Amniotic epithelial cell (primary cell): ENCODE measurements around the gene FKBP1A.

Experiments
- DNase-seq: peaks from one replicate; pipeline ENCODE4 v3.0.0-alpha.2; 2010; ENCODE audit warnings: low read depth

FKBP1A gene

GRCh38 chr20:1383623-1384404, 9.0 kb downstream of the FKBP1A start:
- no peak for DNase-seq

- DNase-seq = no peak
Measured at GRCh38 chr20:1382670-1383069, 10.2 kb downstream of the FKBP1A start.

GRCh38 chr20:1381753-1382591, 10.9 kb downstream of the FKBP1A start:
- DNase-seq = no peak

GRCh38 chr20:1378735-1379125, 14.1 kb downstream of the FKBP1A start:
- DNase-seq = no peak

- DNase-seq = peak; percentile 74
Measured at GRCh38 chr20:1377984-1378734, 14.7 kb downstream of the FKBP1A start.

GRCh38 chr20:1377341-1377871, 15.4 kb downstream of the FKBP1A start:
- DNase-seq = no peak

GRCh38 chr20:1376408-1377270, 16.2 kb downstream of the FKBP1A start:
- DNase-seq = no peak

- no peak for DNase-seq
Measured at GRCh38 chr20:1376007-1376406, 16.8 kb downstream of the FKBP1A start.

GRCh38 chr20:1375515-1375914, 17.3 kb downstream of the FKBP1A start:
- DNase-seq = peak; percentile 73

GRCh38 chr20:1374246-1374645, 18.6 kb downstream of the FKBP1A start:
- no peak for DNase-seq

- DNase-seq = no peak
Measured at GRCh38 chr20:1373614-1374013, 19.2 kb downstream of the FKBP1A start.

GRCh38 chr20:1373036-1373435, 19.8 kb downstream of the FKBP1A start:
- DNase-seq = no peak

- DNase-seq = no peak
Measured at GRCh38 chr20:1371830-1372539, 20.9 kb downstream of the FKBP1A start.

- DNase-seq = peak; percentile 67
Measured at GRCh38 chr20:1371202-1371782, 21.6 kb downstream of the FKBP1A start.

GRCh38 chr20:1370548-1371110, 22.2 kb downstream of the FKBP1A start:
- peak; percentile 77 for DNase-seq

GRCh38 chr20:1369970-1370369, 22.9 kb downstream of the FKBP1A start:
- no peak for DNase-seq

- peak; percentile 73 for DNase-seq
Measured at GRCh38 chr20:1368448-1369199, 24.2 kb downstream of the FKBP1A start.

- DNase-seq = no peak
Measured at GRCh38 chr20:1367479-1367878, 25.4 kb downstream of the FKBP1A start.

- DNase-seq = no peak
Measured at GRCh38 chr20:1364106-1364505, 28.7 kb downstream of the FKBP1A start.
